Measurements from ENCODE around the gene NPDC1. TPM values are rescaled to one million over a fixed set of nuclear protein-coding genes. Genes with fewer than 3 reads are reported as not detected.
A peak's percentile ranks its signal among the peaks of the same experiment; 100 is the strongest.

Gene NPDC1
- total and polyA plus RNA-seq, 2 donors (not counting 1 experiment from before 2014, with no cell fraction given): 9.0 to 15.7 TPM

DNA sequence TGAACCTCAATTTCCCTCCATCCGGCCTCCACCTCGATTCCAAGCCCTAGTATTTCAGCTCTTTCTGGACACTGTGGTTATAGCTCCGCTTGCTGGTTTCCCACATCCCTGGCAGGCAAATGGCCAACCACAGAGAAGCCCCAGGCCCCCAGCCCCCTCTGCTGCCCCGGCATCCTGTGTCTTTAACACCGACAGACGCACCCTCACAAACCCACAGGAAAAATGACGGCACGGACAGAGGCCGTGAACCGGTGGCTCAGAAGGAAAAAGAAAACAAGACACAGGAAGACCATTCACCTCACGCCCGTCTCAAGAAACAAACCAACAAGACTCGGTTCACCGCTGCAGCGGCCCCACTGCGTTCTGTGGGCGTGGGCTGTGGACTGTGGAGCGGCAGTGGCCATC, 48.1 kb downstream of the NPDC1 start:
- H3K27ac ChIP-seq (ENCODE audit: insufficient read depth, low read length): no peak overlapping the region
- H3K4me3 ChIP-seq (replicated peaks in 1 of 4; ENCODE audit: control extremely low read depth in 1 of 4, insufficient read depth in 1 of 4, low read depth in 3 of 4, low read length in 4 of 4): no peak overlapping the region
- H3K4me1 ChIP-seq (ENCODE audit: control insufficient read depth, extremely low read depth, insufficient read depth, low read length): peaks cover 16% of the 10 kb centered on the region
- peaks cover 2% of the 10 kb centered on the region for H3K36me3 ChIP-seq (ENCODE audit: control insufficient read depth, insufficient read depth, low read length)
- no peak overlapping the region for H2AFZ ChIP-seq (ENCODE audit: low read length)
- TF ChIP-seq, protein P1, sequence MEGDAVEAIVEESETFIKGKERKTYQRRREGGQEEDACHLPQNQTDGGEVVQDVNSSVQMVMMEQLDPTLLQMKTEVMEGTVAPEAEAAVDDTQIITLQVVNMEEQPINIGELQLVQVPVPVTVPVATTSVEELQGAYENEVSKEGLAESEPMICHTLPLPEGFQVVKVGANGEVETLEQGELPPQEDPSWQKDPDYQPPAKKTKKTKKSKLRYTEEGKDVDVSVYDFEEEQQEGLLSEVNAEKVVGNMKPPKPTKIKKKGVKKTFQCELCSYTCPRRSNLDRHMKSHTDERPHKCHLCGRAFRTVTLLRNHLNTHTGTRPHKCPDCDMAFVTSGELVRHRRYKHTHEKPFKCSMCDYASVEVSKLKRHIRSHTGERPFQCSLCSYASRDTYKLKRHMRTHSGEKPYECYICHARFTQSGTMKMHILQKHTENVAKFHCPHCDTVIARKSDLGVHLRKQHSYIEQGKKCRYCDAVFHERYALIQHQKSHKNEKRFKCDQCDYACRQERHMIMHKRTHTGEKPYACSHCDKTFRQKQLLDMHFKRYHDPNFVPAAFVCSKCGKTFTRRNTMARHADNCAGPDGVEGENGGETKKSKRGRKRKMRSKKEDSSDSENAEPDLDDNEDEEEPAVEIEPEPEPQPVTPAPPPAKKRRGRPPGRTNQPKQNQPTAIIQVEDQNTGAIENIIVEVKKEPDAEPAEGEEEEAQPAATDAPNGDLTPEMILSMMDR (conservative IDR thresholded peaks at IDR 0.05 in 1 of 2, IDR thresholded peaks at IDR 0.05 in 1 of 2; ENCODE audit: low read depth in 1 of 2, low read length in 2 of 2): peak in 1 of 2 donors; percentile 7
- no peak for TF ChIP-seq EZH2 (IDR thresholded peaks at IDR 0.05; ENCODE audit: low read length, missing control alignments)
- no peak overlapping the region for H3K9ac ChIP-seq (ENCODE audit: insufficient read depth, low read length)
- DNase-seq (ENCODE audit: low read depth in 2 of 2): peak in 1 of 2 donors; percentile 29
- peaks cover 3% of the 10 kb centered on the region for H3K79me2 ChIP-seq (ENCODE audit: control insufficient read depth, insufficient read depth, low read length)
- no peak overlapping the region for H3K4me2 ChIP-seq (ENCODE audit: extremely low read depth, insufficient read depth, low read length)
- no peaks in the 10 kb centered on the region for H4K20me1 ChIP-seq (ENCODE audit: control insufficient read depth, extremely low read depth, insufficient read depth, low read length)
- no peaks in the 10 kb centered on the region for H3K27me3 ChIP-seq (ENCODE audit: control insufficient read depth, insufficient read depth, low read length)
- no peaks in the 10 kb centered on the region for H3K9me3 ChIP-seq (ENCODE audit: control insufficient read depth, insufficient read depth, low read depth, low read length)

DNA sequence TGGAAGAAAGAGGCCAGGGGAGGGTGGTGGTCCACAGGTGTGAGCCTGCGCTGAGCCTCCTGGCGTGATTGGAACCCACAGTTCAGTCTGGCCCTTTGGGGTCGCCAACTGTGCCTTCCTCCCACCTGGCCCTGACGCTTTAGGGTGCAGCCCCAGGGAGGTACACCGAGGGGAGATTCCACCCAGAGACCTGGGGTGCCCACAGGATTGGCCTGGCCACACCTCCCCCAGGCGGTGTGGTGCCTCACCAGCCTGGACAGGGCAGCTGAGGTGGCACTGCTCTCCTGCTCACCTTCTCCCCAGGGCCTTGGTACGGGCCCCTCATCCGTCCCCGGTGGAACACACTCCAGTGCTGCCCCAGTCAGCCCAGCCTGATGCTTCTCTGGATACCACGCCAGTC, 48.6 kb downstream of the NPDC1 start:
- H3K9ac ChIP-seq (ENCODE audit: insufficient read depth, low read length): no peak overlapping the region
- H3K36me3 ChIP-seq (ENCODE audit: control insufficient read depth, insufficient read depth, low read length): peaks cover 2% of the 10 kb centered on the region
- no peak for DNase-seq (ENCODE audit: low read depth in 2 of 2)
- H3K4me2 ChIP-seq (ENCODE audit: extremely low read depth, insufficient read depth, low read length): no peak overlapping the region
- H3K27me3 ChIP-seq (ENCODE audit: control insufficient read depth, insufficient read depth, low read length): no peaks in the 10 kb centered on the region
- no peak for TF ChIP-seq EZH2 (IDR thresholded peaks at IDR 0.05; ENCODE audit: low read length, missing control alignments)
- TF ChIP-seq, protein P1 (conservative IDR thresholded peaks at IDR 0.05 in 1 of 2, IDR thresholded peaks at IDR 0.05 in 1 of 2; ENCODE audit: low read depth in 1 of 2, low read length in 2 of 2): no peak
- no peak overlapping the region for H2AFZ ChIP-seq (ENCODE audit: low read length)
- H3K79me2 ChIP-seq (ENCODE audit: control insufficient read depth, insufficient read depth, low read length): peaks cover 4% of the 10 kb centered on the region
- no peak overlapping the region for H3K4me3 ChIP-seq (replicated peaks in 1 of 4; ENCODE audit: control extremely low read depth in 1 of 4, insufficient read depth in 1 of 4, low read depth in 3 of 4, low read length in 4 of 4)
- peaks cover 18% of the 10 kb centered on the region for H3K4me1 ChIP-seq (ENCODE audit: control insufficient read depth, extremely low read depth, insufficient read depth, low read length)
- no peaks in the 10 kb centered on the region for H3K9me3 ChIP-seq (ENCODE audit: control insufficient read depth, insufficient read depth, low read depth, low read length)
- H3K27ac ChIP-seq (ENCODE audit: insufficient read depth, low read length): no peak overlapping the region
- H4K20me1 ChIP-seq (ENCODE audit: control insufficient read depth, extremely low read depth, insufficient read depth, low read length): no peaks in the 10 kb centered on the region

DNA sequence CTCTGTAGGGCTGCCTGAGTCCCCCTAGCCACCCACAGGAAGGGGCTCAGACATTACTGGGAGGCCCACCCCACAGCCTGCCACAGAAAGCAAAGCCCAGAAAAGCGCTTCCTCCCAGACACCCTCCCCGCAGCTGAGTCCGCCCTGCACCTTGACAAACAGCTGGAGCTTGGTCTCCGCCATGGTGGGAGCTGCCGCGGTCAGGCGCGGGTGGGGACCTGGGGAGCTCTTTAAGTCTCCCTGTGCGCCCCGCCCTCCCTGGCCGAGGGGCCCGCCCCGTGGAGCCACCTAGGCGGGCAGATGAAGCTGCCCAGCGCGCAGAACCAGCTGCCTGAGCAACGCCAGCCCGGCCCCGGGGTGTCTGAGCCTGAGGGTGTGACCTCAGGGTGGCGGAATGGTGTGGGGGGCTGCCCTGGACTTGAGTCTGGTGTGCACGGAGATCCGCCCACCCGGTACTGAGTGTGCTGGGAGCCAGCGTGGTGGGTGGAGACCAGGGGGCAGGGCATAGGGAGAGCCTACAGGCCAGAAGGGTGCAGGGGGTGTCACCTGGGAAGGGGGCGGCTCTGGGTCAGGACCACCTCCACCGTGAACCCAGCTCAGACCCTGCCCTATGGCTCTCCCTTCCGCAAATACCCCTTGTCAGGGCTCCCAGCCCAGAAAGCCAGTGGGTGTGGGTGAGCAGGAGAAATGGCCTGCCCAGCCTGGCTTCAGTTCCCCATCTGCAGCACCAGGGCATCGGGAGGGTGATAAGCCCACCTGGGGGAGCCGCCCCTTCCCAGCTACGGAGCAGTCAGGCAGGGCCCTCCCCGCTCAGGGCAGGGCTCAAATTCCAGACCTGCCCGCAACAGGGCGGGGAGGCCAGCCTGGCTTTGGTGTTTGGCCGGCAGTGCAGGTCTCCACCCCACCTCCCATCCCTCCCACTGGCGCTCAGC, 49.4 kb downstream of the NPDC1 start, which contains the start of gene CLIC3:
Gene CLIC3, minus strand, starts transcription at position 208 of the 932 bp plus-strand sequence. Its CDS starts 25 bp downstream, at position 183.
- H3K27me3 ChIP-seq (ENCODE audit: control insufficient read depth, insufficient read depth, low read length): no peaks in the 10 kb centered on the region
- H3K9me3 ChIP-seq (ENCODE audit: control insufficient read depth, insufficient read depth, low read depth, low read length): no peaks in the 10 kb centered on the region
- peak in 1 of 2 donors; percentile 36 for DNase-seq (ENCODE audit: low read depth in 2 of 2)
- peaks cover 2% of the 10 kb centered on the region for H3K36me3 ChIP-seq (ENCODE audit: control insufficient read depth, insufficient read depth, low read length)
- peaks cover 18% of the 10 kb centered on the region for H3K4me1 ChIP-seq (ENCODE audit: control insufficient read depth, extremely low read depth, insufficient read depth, low read length)
- H2AFZ ChIP-seq (ENCODE audit: low read length): no peak within 1 kb of the TSS
- peaks cover 4% of the 10 kb centered on the region for H3K79me2 ChIP-seq (ENCODE audit: control insufficient read depth, insufficient read depth, low read length)
- peak within 1 kb of the TSS; percentile 54 for H3K4me2 ChIP-seq (ENCODE audit: extremely low read depth, insufficient read depth, low read length)
- H4K20me1 ChIP-seq (ENCODE audit: control insufficient read depth, extremely low read depth, insufficient read depth, low read length): no peaks in the 10 kb centered on the region
- H3K4me3 ChIP-seq (replicated peaks in 1 of 4; ENCODE audit: control extremely low read depth in 1 of 4, insufficient read depth in 1 of 4, low read depth in 3 of 4, low read length in 4 of 4): peak within 1 kb of the TSS in 1 of 4 experiments; percentile 17
- H3K27ac ChIP-seq (ENCODE audit: insufficient read depth, low read length): no peak within 1 kb of the TSS
- no peak within 1 kb of the TSS for H3K9ac ChIP-seq (ENCODE audit: insufficient read depth, low read length)
- TF ChIP-seq, protein P1 (conservative IDR thresholded peaks at IDR 0.05 in 1 of 2, IDR thresholded peaks at IDR 0.05 in 1 of 2; ENCODE audit: low read depth in 1 of 2, low read length in 2 of 2): no peak
- no peak for TF ChIP-seq EZH2 (IDR thresholded peaks at IDR 0.05; ENCODE audit: low read length, missing control alignments)
